NCI-H1048 (cell line): ENCODE data around the gene PON3.
A peak's percentile ranks its signal among the peaks of the same experiment; 100 is the strongest.

Source experiments
- DNase-seq: peaks from one replicate; lab custom pipeline; 2025; lab: John Stamatoyannopoulos, UW

PON3 gene

GRCh38 chr7:95396136-95397032, at the start of gene PON3:
Gene PON3, minus strand, starts transcription at chr7:95396375. Its CDS starts 25 bp downstream, at chr7:95396350.
- no peak for DNase-seq

DNA sequence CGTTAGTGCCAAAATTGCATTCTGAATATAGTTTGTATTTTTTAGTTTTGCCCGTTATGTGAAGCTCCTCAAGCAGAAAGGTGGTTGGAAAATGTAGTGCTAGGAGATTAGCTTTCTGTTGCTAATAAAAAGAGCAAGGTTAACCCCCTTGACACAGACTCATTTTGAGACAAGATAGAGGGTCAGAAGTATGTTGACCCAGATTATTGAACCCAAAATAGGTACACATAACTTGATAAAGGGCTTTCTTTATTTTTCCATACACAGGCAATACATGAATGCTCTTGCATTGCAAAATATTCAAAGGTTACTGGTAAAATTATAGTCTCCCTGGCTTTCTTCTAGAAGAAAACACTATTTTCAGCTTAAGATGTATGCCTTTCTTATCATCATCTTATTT, 48.6 kb upstream of the PON3 start:
- DNase-seq, result no peak

DNA sequence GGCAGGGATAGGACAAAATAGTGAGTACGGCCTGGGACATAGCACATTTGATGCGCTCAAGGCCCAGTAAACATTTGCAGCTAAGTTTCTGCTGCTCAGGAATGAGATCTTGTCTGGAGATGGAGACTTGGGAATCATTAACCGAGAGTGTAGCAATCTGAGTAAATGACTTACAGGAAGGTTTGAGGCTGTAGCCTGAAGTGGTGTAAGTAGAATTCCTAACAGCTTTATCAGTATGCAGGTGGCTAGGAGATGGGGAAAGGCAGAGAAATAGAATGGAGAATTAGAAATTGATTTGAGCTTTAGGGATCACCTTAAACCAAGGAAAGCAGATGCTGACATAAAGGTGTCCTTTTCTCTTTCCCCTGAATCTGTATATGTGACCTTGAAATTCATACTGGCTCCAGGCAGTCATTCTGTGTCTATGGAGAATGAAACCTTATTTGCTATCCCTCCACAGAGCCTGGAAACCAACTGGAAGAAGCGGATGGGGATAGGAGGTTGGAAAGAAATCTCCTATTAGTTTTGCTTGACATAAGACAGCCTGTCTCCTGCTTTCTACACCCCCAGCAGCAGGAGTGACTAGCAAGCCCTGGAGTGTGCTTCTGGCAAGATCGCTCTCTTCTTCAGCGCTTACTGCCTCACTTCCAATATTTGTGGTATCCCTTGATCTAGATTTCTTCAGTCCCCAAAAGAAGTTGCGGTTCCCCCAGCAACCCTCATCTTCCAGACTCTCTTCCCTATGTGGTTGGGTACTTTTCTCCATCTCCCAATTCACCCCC, 45.1 kb upstream of the PON3 start:
- DNase-seq, result no peak

GRCh38 chr7:95440394-95441038, 44.3 kb upstream of the PON3 start:
- DNase-seq, result no peak

DNA sequence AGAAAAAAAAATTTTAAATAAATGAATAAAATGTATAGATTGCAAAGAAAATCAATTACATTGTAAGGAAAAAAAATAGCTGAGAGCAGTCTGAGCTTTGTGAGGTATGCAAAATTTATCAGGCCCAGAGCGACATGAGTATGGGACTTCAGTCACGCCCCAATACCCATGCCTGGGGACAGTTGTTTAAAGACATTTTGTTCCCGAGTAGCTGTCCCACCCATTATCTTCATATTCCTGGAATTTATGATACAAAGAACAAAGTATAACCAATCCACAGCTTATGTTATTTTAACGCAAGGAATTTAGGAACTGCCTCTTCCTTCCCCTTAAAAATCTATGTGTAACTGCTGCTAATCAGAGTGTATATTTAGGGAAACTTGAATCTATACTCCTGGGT, 40.2 kb upstream of the PON3 start:
- DNase-seq, result no peak

- DNase-seq, result no peak
Observed at GRCh38 chr7:95435422-95435780, 39.2 kb upstream of the PON3 start.

GRCh38 chr7:95434557-95435421, 38.6 kb upstream of the PON3 start, which contains the start of gene PON2:
Gene PON2, minus strand, starts transcription at chr7:95435028. Its CDS starts 77 bp downstream, at chr7:95434951.
- DNase-seq, result peak; percentile 35

DNA sequence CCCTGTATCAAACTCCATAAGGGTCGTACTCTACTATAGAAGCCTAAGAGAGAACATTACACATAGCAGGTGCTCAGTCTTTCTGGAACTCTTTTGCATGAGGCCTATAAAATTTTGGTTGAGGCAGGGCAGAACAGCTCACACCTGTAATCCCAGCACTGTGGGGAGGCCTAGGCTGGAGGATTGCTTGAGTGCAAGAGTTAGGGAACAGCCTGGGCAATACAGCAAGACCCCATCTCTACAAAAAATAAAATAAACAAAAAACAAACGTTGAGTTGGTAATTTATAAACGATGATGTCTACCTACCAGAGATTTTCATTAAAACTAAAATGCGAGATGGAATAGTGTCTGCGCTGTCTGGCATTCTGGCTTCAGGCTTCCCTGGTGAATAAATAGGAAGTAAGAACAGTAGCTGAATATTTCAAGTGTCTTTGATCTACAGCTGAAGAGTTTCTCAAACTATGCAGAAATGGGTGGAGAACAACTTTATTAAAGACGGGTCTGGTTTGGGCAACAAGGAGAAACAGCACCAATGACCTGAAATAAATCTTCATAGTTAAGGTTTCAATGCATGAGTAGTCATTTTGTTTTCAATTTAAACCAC, 37.9 kb upstream of the PON3 start:
- DNase-seq, result no peak

GRCh38 chr7:95433129-95433528, 37.0 kb upstream of the PON3 start:
- DNase-seq, result no peak

DNA sequence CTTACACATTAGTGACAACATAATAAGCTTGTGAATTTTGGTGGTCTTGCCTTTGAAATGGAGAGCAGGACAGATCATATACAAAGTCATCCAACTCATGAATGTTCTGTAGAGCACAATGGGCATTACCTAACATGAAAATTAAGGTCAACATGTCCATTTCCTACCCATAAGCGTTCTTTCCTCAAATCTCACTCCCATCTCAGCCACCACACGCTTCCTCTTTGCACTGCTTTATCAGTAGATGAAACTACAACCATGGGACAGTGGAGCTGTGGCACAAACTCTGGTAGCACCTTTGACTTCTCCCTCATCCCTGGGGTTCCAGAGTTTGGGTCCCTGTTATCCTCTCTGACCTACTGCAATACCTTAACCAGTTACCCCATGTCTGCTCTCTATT, 36.4 kb upstream of the PON3 start:
- no peak for DNase-seq

GRCh38 chr7:95430864-95431263, 34.7 kb upstream of the PON3 start:
- DNase-seq, result no peak

- no peak for DNase-seq
Observed at GRCh38 chr7:95429241-95429990, 33.2 kb upstream of the PON3 start.

DNA sequence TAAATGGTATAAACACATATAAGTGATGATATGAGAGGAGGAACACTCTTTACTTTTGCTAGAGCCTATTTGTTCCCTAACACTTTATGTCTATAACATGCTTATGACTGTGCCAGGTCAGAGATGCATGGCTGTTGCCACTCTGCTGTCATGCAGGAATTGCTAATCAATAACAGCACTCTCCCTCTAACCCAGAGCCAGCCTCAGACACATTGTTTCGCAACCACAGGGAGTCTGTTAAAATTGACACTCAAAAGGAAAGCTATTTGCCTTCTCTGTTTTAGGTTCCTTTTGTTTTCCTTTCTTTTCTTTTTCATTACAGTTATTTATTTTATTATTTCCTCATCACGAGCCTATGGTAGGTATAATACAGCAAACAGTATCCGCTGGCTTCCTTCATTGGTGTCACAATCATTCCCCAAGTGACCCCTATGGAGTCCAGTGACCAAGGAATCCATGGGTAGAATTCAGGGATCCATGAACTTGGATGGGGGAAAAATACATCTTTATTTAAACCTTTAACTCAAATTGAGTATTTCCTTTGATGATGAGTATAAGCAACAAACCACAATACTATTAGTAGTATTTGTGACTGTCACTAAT, 31.8 kb upstream of the PON3 start:
- no peak for DNase-seq

DNA sequence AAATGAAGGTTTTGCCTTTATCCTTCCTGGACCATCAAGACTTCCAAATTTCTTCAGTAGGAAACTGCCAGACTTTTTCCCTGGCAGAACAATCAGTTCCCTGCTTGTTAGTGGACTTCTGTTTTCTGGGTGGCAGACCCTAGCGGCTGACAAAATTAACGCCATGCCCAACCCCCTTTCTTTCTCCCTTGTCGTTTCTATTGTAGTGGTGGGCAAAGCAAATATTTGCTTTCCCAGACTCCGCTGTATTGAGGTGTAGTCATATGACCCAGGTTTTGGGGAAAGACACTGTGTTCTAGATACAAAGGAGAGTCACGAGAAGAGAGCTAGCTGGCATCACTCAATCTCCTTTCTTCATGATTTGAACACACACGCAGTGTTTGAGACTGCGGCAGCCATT, 31.0 kb upstream of the PON3 start:
- DNase-seq, result no peak

DNA sequence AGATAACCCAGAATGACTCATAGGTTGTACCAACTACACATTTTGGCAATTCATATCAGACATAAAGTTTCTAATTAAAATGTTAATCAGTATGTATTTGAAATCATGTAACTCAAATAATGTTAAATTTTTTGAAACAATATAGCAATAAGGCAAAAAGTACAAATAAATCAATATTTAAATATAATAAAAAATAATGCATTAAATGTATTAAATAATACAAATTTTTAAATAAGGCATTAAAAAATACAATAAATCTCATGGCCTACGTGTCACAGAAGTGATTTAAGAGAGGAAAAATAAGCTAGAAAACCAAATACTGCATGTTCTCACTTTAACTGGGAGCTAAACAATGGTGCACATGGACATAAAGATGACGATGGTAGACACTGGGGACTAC, 29.5 kb upstream of the PON3 start:
- DNase-seq, result no peak

DNA sequence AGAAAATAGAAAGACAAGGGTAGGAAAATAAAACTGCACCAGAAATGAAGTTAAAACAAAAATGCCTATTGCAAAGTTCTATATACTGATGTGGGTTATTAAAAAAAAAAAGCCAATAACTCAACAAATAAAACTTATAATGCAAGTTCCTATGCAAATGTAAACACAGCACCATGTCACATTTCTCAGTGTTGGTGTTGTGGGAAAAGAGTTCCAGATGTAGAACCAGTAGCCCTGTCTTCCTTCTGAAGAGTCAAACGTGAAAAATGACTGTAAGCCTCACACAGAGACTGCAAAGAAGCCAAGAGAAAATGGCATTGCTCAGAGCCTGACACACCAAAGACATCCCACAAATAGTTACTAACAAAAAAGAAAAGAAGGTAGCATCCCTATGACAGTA, 28.5 kb upstream of the PON3 start:
- no peak for DNase-seq

- no peak for DNase-seq
Observed at GRCh38 chr7:95421847-95422444, 25.8 kb upstream of the PON3 start.

GRCh38 chr7:95421000-95421846, 25.0 kb upstream of the PON3 start:
- no peak for DNase-seq

- no peak for DNase-seq
Observed at GRCh38 chr7:95412075-95412474, 15.9 kb upstream of the PON3 start.
